Measurements from ENCODE around the gene KIAA1958. TPM values are rescaled to one million over a fixed set of nuclear protein-coding genes. Genes with fewer than 3 reads are reported as not detected.

Gene KIAA1958
- total and polyA plus RNA-seq, 2 of the 8 experiments (the other 6 are each of a cell fraction or from before 2014, with no cell fraction given), result 11.4 to 43.8 TPM

GRCh38 chr9:112545237-112545636 lies 58.6 kb downstream of the KIAA1958 start:
- Histone ChIP-seq H4K20me1 (replicated peaks in 1 of 2; ENCODE audit: control insufficient read depth in 1 of 2, insufficient read depth in 2 of 2, low read length in 2 of 2) (peaks cover 4% of the 10 kb centered on the region in 2 experiments), H3K56ac (replicated peaks; ENCODE audit: insufficient read length, low read depth, low read length) (no peak overlapping the region), H2AK5ac (ENCODE audit: low read depth, low read length) (no peak overlapping the region), H2BK15ac (ENCODE audit: low read length) (no peak overlapping the region), H3K9me3 (ENCODE audit: insufficient read depth in 2 of 2, low read depth in 1 of 2, low read length in 1 of 2) (peaks cover 0 to 5% of the 10 kb centered on the region in 2 experiments; a peak in 2 of 4 replicates), H3K79me1 (ENCODE audit: low read depth, low read length) (peaks cover 3% of the 10 kb centered on the region; the same call in 1 of the 2 replicates), H3K27ac (ENCODE audit: low read depth, low read length) (no peak overlapping the region), H4K91ac (replicated peaks; ENCODE audit: insufficient read length, low read length) (no peak overlapping the region), H3K4me3 (ENCODE audit: extremely low read depth in 1 of 4, insufficient read depth in 2 of 4, low read depth in 3 of 4, low read length in 4 of 4) (no peak overlapping the region), H3K14ac (ENCODE audit: insufficient read length) (no peak overlapping the region), H3K23me2 (ENCODE audit: low read depth, low read length) (no peaks in the 10 kb centered on the region), H4K5ac (ENCODE audit: insufficient read length, low read depth, low read length) (no peak overlapping the region), H3K79me2 (ENCODE audit: control insufficient read depth in 1 of 2, insufficient read depth in 2 of 2, low read length in 2 of 2) (peaks cover 3 to 82% of the 10 kb centered on the region in 2 experiments; a peak in 3 of 4 replicates), H2BK20ac (ENCODE audit: low read length) (no peak overlapping the region), H2BK120ac (replicated peaks; ENCODE audit: low read depth, low read length) (no peak overlapping the region), H3K4me1 (replicated peaks in 1 of 4; ENCODE audit: control insufficient read depth in 3 of 4, insufficient read depth in 4 of 4, low read length in 3 of 4) (peaks cover 5 to 16% (median 12%) of the 10 kb centered on the region in 4 experiments), H3K9ac (replicated peaks in 1 of 4; ENCODE audit: extremely low read depth in 1 of 4, low read depth in 3 of 4, low read length in 3 of 4) (no peak overlapping the region), H2BK5ac (ENCODE audit: low read depth, low read length) (no peak overlapping the region), H4K8ac (ENCODE audit: extremely low read depth, insufficient read depth, low read length) (no peak overlapping the region), H3K18ac (ENCODE audit: extremely low read depth, low read length) (no peak overlapping the region), H3K4me2 (ENCODE audit: insufficient read depth in 1 of 2, low read depth in 2 of 2, low read length in 2 of 2) (no peak overlapping the region), H3K23ac (ENCODE audit: insufficient read length) (no peak overlapping the region), H2BK12ac (ENCODE audit: low read depth, low read length) (no peak overlapping the region), H3K36me3 (ENCODE audit: control insufficient read depth in 2 of 4, insufficient read depth in 4 of 4, low read length in 3 of 4) (no peaks in the 10 kb centered on the region), H3K4ac (replicated peaks; ENCODE audit: insufficient read length, low read depth, low read length) (no peak overlapping the region), H3K27me3 (replicated peaks in 1 of 4; ENCODE audit: control insufficient read depth in 3 of 4, extremely low read depth in 1 of 4, insufficient read depth in 3 of 4, low read length in 3 of 4) (no peaks in the 10 kb centered on the region), H2AFZ (ENCODE audit: low read length) (no peak overlapping the region)
- FAIRE-seq (no peak), DNase-seq (ENCODE audit: low read depth in 1 of 2, low spot score in 2 of 2) (no peak)
- CTCF ChIA-PET (ENCODE audit: partially characterized antibody), result no interaction called here
- POLR2A ChIA-PET (ENCODE audit: partially characterized antibody), result no interaction called here
- no peak for TF ChIP-seq GABPA (IDR thresholded peaks at IDR 0.05; ENCODE audit: borderline replicate concordance, insufficient read depth, low read length)
- TF ChIP-seq BRCA1 (IDR thresholded peaks at IDR 0.05; ENCODE audit: low read depth, low read length), result no peak
- no peak for TF ChIP-seq RXRA (IDR thresholded peaks at IDR 0.05; ENCODE audit: insufficient read depth, low read depth, low read length)
- no peak for TF ChIP-seq HDAC2 (IDR thresholded peaks at IDR 0.05; ENCODE audit: borderline replicate concordance in 1 of 2, low read depth in 2 of 2, low read length in 2 of 2)

Data from H1 (cell line).